Jurkat, Clone E6-1 (cell line): ENCODE measurements around the gene MEF2A.

Source experiments
- DNase-seq: peaks from one replicate; pipeline ENCODE4 v3.0.0-alpha.2; 2011; ENCODE audit warnings: low read depth, low spot score
- H3K4me3 ChIP-seq: 2 replicates; pipeline ENCODE4 v1.5.1; 2011; ENCODE audit warnings: mild to moderate bottlenecking, low read length, control low read depth, moderate library complexity

The MEF2A gene

DNA sequence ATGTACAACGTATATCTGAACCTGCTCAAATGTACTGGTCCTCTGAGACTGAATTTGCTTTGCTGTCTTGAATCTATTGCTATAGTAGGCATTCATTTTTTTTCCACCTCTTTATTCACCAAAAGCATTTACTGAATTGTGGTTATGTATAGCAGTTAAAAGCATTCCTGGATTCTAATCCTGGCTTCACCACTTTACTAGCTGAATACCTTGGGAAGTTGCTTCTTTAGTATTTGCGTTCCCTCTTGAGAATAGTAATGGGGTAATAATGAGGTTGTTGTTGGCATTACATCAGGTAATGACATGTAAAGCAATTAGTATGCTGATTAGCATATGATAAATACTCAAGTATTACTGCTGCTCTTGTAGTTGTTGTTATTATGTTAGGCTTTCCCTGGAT lies 29.1 kb downstream of the MEF2A start:
- DNase-seq = no peak

DNA sequence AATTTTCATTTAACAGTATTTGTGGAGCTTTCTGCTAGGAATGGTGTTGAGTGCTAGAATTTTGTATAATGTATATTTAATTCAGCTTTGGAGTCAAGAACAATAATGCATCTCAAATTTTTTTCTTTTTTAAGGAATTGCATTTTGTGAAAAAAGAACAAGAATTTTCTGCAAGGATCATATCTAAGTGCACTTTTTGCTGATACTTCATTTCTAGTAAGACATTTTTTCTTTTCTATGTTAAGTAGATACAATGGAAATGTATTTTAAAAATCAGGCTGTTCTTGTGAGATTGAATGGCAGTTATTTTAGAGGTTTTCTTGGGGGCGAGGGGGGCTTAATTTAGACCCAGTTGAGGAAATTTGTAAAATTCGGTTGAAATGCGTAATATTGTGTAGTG lies 32.5 kb downstream of the MEF2A start:
- no peak for DNase-seq
- no peak overlapping the region for H3K4me3 ChIP-seq

More for the DNA sequence above, 29.1 kb downstream of the MEF2A start:
- H3K4me3 ChIP-seq = no peak overlapping the region

DNA sequence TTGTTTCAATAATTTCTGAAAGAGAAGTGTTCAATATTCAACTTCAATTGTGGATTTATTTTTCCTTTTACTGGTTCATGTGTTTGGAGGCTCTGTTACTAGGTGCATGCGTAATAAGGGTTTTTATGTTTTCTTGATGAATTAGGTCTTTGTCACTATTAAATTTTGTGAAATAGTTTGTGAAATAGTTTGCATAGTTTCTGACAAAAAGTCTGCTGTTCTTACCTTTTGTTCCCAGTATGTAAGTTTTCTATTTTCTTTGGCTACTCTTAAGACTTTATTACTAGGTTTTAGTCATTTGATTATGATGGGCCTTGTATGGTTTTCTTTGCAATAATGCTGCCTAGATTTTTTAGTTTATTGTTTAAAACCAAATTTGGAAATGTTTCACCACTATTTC lies 38.0 kb downstream of the MEF2A start:
- no peak overlapping the region for H3K4me3 ChIP-seq
- no peak for DNase-seq

DNA sequence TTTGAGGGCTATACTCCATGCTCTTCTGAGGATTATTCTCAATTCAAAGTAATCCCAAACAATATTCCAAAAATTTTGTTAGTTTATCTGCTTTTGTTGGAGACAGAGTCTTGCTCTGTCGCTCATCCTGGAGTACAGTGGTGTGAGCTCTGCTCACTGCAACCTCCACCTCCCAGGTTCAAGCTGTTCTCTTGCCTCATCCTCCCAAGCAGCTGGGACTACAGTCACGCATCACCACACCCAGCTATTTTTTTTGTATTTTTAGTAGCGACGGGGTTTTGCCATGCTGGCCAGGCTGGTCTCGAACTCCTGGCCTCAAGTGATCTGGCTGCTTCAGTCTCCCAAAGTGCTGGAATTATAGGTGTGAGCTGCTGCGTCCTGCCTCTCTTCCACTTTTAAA lies 39.1 kb downstream of the MEF2A start:
- DNase-seq = no peak
- H3K4me3 ChIP-seq = no peak overlapping the region

DNA sequence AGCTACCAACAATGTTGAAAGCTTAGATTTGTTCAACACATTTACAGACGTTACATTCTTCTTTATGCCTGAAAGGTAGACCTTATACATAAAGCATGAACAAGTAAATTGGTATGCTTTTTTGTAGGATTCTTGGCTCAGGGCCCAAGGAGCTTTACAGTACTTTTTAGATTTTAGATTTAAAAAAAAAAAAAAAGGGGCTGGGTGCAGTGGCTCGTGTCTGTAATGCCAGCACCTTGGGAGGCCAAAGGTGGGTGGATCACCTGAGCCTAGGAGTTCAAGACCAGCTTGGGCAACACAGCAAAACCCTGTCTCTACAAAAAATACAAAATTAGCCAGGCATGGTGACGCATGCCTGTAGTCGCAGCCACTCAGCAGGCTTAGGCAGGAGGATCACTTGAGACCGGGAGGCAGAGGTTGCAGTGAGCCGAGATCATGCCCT lies 39.7 kb downstream of the MEF2A start:
- DNase-seq = no peak
- H3K4me3 ChIP-seq = no peak overlapping the region

DNA sequence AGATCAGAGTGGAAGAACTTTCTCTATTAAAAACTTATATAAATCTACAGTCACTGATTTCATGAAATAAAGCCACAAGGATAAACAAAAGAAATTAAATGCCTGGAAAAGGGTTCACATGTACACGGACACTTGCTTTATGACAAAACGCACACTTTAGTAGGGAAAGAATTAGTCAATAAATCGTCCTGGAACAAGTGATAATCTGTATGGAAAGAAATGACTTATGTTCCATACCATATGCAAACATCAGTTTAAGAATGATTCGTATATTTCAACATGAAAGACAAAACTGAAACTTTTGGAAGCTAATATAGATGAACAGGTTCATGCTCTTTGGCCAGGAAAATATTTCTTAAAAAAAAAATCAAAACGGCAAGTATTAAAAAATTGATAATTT lies 40.2 kb downstream of the MEF2A start:
- H3K4me3 ChIP-seq = no peak overlapping the region

DNA sequence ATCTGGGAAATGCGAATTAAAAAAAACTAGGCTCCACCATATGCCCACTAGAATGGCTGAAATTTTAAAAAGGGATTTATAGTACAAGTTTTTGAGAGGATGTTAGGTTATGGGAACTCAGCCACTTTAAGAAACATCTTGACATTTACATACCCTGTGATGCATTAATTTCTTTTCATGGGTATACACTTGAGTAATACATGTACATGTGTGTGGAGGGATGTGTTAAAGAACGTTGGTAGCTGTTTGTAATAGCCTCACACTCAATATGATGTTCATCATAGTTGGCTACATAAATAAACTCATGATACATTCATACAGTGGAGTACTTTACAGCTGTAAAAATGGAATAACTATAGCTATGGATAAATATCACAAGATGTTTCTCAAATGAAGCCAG lies 40.9 kb downstream of the MEF2A start:
- DNase-seq = no peak
- H3K4me3 ChIP-seq = no peak overlapping the region

More for the DNA sequence above, 40.2 kb downstream of the MEF2A start:
- DNase-seq = no peak

DNA sequence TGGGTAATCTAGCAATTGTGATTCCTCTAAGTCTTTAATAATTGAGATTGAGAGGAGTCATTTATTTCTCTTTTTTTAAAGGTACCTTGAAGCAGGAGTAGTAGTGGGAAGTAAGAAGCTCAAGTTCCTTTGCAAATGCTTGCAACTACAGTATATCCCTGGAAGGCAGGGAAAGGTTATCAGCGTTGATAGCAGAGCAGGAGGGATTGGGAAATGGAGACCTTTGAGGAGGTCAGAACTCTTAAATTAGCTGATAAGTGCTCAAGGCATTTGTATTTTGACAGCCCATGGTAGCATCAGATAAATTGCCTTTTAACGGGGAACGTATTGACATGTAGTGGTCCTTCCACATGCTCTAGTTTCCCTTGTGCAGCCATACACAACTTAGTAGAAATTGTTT lies 47.7 kb downstream of the MEF2A start:
- DNase-seq = no peak
- no peak overlapping the region for H3K4me3 ChIP-seq

DNA sequence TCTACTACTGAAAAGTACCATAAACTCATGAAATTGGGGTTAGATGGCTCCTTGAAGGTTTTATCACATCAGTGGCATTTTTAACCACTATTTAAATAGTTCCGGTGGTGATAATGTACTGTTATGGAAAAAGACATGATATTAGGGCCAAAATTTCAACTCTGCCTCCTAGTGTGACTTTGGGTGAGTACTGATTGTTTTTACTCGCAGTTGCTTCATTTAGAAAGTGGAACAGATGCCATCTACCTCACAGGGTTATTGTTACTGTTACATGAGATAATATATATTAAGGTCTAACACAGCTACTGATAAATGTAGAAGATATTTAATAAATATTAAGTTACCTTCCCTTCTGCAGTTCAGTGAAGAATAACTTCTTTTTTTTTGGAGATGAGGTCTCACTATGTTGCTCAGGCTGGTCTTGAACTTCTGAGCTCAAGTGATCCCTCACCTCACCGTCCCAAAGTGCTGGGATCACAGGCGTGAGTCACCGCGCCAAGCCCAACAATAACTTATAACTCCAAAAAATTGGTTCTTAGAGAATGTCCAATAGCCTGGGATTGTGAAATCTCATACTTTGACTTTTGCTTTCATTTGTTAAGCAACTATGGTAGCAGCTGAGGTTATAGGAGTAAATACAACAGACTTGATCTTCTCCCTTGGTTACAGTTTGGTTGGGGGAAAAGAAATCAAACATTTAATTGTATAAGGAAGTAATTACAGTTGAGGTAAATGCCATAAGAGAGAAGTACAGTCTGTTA lies 48.3 kb downstream of the MEF2A start:
- no peak overlapping the region for H3K4me3 ChIP-seq
- no peak for DNase-seq

DNA sequence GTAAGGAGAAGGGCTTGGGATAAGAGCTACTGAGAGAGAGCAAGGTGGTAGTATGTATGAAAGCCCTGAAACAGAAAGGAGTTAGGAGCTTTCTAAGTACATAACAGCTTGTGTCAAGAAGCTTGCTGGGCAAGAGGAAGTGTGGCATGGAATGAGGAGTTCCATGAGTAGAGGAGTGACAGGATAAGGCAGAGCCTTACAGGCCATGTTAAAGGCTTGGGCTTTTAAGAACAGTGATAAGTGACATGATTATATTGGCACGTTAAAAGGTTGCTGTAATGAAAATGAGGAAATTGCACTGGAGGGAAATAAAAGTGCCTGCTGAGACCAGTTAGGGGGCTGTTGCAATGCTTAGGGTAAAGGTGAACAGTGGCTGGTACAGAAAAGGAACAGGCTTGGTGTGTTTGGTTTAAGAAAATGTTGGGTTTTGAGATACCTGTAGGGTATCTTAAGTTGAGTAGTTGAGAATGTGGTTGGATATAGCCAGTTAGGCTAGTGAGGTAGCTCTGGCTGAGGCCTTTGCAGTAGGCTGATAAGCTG lies 49.0 kb downstream of the MEF2A start:
- H3K4me3 ChIP-seq = no peak overlapping the region
- no peak for DNase-seq

DNA sequence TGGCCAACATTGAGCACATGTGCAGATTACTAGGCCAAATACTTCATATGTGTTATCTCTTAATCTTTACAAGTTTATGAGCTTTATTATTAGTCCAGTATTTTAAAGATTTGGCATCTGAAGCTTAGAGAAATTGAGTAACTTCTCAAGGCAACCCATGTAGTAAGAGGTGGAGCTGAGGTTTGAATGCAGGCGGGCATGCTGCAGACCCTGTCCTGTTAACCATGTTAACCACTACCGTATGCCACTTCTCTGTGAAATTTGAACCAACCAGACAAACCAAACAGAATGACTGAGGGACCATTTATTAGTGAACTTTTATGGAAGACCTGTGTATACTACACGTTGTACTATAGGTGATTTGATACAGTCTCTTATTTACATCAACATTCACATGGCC lies 49.7 kb downstream of the MEF2A start:
- no peak overlapping the region for H3K4me3 ChIP-seq
- no peak for DNase-seq

DNA sequence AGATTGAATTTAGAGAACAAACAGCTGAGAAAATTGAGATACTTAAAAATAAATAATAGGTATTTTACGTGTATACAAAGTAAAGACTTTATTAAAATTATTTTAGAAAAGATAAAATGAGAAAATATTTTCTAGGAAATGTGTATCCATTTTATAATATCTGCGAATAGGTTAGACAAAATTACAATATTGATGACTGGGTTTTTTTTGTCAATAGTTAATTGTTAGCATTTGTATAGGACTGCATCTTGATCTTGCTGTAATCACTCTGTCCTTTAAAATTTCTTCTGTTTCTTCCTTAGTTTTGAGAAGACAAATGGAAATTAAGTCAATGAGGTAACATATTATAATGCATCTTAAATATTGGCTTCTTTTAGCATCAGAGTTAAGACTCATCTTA lies 50.3 kb downstream of the MEF2A start:
- DNase-seq = no peak
- no peak overlapping the region for H3K4me3 ChIP-seq

DNA sequence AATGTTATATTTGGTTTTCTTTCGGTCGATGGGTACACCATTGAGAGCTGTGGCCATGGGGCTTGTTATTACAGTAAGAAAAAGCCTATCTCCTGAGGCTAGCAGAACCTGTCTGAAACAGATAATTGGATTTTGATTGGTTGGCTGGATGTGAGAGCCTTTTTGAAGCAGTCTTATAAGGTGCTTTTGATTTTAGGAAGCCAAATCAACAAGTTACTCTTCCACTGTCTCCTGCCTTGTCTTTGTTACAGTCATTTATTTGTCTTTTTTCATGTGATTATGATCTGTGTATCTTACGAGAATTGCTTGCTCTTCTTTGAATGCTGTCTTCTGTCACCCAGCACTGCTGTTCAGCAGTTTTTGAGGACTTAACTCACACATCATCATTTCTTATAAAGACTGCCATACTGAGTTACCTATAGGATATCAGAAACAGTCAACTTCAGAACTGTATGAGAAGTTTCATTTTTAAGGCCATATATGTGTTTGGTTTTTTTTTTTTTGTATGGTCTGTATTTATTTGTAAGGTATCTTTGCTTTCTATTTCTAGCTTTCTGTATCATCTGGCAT lies 51.1 kb downstream of the MEF2A start:
- no peak for DNase-seq
- H3K4me3 ChIP-seq = no peak overlapping the region

DNA sequence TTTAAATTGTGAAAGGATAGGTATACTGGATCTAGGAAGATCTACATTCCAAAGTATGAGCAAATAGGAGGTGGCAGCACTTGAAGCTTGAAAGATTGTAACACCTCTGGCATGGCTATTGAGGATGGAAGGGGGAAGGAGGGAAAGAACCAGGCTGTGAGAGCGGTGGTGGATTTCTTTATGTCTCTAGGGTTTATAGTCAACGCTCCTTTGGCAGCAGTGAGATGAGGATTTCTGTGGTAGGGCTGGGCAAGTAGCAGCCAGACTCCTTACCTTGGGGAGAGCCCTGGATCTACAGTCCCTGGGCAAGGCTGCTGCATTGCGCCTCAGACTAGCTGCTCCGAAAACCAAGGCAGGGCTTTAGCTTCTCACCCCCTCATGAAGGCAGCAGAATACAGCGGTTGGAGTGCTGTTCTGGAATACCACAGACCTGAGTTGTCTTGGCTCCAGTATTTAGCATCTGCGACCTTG lies 53.2 kb downstream of the MEF2A start:
- no peak for DNase-seq
- H3K4me3 ChIP-seq = no peak overlapping the region

DNA sequence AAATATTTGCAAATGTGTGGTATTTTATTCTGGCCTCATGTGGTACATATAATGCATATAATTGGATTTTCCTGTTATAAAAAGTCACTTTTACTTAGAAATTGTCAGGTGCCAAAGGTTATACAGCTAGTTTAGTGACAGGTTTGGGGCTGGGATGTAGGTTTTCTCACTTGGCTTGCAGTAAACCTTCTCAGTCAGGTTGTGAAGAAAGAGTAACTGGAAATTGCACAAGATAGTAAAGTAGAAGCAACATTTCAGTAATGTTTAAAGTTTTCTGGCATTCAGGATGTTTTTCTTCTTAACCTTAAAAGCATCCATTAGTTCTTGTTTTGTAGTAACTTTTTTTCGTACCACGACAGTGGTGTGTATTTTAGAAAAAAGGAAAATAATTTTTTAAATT lies 53.9 kb downstream of the MEF2A start:
- no peak overlapping the region for H3K4me3 ChIP-seq
- DNase-seq = no peak

DNA sequence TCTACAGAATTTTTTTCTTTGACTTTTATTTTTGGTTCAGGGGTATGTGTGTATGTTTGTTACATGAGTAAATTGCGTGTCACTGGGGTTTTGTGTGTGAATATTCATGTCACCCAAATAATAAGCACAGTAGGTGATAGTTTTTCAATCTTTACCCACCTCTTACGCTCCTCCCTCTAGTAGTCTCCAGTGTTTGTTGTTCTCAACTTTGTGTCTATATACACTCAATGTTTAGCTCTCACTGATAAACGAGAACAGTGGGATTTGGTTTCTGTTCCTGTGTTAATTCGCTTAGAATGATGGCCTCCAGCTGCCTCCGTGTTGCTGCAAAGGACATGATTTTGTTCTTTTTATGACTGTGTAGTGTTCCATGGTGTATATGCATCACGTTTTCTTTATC lies 54.4 kb downstream of the MEF2A start:
- no peak for DNase-seq
- no peak overlapping the region for H3K4me3 ChIP-seq

DNA sequence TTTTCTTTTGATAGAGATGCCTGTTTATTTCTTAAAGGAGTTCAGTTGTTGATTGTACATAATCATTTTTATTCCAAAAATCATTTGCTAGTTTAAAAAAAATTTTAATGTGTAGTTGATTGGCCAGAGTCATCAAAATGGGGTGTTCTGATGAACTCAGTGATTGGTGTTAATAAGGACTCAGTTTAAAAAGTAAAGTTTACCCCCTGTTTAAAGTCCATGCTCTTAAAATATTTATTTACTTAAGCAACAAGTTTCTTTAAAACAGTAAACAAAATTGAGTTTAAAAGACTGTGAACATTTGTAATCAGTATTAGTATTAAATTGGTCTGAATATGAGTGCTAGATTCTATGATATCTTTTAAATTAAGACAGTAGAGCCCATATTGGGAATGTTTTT lies 56.0 kb downstream of the MEF2A start:
- H3K4me3 ChIP-seq = no peak overlapping the region
- no peak for DNase-seq

DNA sequence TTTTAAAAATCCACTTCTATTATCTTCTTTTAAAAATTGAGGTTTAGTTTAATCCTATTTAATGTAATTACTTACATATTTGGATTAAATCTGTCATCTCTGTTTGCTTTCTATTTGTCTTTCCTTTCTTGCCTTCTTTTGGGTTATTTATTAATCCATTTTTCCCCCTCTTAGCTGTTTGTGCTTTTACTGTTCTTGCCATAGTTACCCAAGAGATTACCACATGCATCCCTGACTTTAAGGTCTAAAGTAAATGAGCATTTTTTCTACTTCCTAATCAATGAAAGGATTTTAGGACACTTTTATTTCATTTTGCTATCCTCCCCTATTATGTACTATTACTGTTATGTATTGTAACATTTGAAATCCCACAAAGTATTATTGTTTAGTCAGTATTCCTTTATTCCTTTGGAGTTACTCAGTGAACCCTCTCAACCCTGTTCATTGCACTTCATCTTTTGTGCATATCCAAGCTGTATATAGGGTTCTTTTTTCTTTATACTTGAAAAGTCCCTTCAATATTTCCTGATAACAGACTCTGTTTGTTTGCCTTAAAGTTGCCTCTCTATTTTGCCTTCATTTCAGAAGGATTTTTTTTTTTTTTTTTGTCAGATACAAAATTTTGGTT lies 62.7 kb downstream of the MEF2A start:
- no peak overlapping the region for H3K4me3 ChIP-seq
- no peak for DNase-seq

DNA sequence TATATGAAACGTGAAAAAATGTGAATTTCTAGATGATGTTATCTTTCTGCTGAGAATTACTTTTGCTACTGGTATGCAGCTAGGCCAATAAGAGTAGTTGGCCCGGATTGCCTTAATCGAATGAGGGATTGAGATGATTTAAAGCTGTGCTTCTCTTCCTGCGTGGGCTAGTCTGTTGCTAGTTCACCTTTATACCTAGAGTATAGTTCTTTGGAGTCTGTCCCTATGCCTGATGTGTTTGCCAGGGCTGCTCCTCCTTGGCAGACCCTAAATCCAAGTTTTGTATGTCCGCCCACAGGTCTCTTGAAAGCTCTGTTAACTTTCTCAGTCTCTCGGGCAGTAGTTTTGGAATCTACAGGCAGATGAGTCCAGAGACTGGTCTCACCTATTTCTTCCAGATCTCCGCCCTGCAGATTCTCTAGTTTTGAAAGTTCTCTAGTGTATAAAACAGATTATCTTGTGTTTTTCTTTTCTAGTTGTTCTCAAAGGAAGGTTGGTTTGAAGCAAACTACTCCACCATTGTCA lies 64.9 kb downstream of the MEF2A start:
- H3K4me3 ChIP-seq = no peak overlapping the region
- no peak for DNase-seq

DNA sequence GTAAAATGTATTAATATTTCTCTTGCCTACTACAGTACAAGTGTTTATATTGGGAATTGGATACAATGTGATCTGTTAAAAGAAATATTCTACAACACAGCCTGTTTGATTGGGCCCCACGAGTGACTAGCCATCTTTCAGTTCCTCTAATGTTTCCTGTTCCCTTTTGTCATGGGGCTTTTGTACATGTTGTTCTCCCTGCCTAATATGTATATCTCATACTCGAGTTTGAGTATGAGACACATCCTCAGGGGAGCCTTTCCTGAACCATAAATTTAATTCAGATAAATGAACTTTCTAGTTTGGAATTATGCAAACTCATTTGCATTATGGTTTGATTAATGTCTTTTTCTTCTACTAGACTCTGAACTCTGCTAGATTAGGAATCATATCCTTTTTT lies 65.5 kb downstream of the MEF2A start:
- H3K4me3 ChIP-seq = no peak overlapping the region
- no peak for DNase-seq
